Renal cortex interstitium (tissue), 15 donors: ENCODE measurements around the gene CREBBP. TPM values are rescaled to one million over a fixed set of nuclear protein-coding genes. Genes with fewer than 3 reads are reported as not detected.
"Not testable (repeated sequence)": the region's sequence is repeated elsewhere in the genome, so short reads cannot be mapped to it uniquely, and the experiment has no call there.

Experiments
- DNase-seq, 11 donors: peaks; one replicate each; pipeline ENCODE4 v3.0.0-alpha.2; 2013; ENCODE audit warnings: low read depth in 9 of 11, low spot score in 4 of 11; ENCODE audit errors: extremely low read depth in 1 of 11
- long read RNA-seq, 16 experiments: transcript quantifications; one replicate each; lab custom pipeline, GENCODE V29; 2026
- polyA plus RNA-seq, 3 donors: library from polyadenylated mRNA; unstranded; fragments of 120-200 nt; gene quantifications; one replicate each; pipeline ENCODE4 v1.2.1, GENCODE V29; 2013; ENCODE audit not compliant: insufficient read length in 3 of 3

The CREBBP gene
- polyA plus RNA-seq = 10 to 100 TPM; 74.6 to 85.9 (median 84.2) TPM
- long read RNA-seq, donor 1, partial matches to known transcripts = 5 of 11 reads
- long read RNA-seq, donor 1, other reads (novel, unspliced or antisense) = 0 of 11 reads
- long read RNA-seq, donor 2, partial matches to known transcripts = 18 of 23 reads
- long read RNA-seq, donor 2, other reads (novel, unspliced or antisense) = 0 of 23 reads
- long read RNA-seq, donor 3, transcript CREBBP-204 (3 exons, 548 nt) = major isoform, 10 of 22 reads
- long read RNA-seq, donor 3, partial matches to known transcripts = 10 of 22 reads
- long read RNA-seq, donor 3, other reads (novel, unspliced or antisense) = 0 of 22 reads
- long read RNA-seq, donor 4, transcript CREBBP-204 (3 exons, 548 nt) = major isoform, 5 of 28 reads
- long read RNA-seq, donor 4, partial matches to known transcripts = 22 of 28 reads
- long read RNA-seq, donor 4, other reads (novel, unspliced or antisense) = 0 of 28 reads
- long read RNA-seq, donor 5 = 0 reads
- long read RNA-seq, donor 6, transcript CREBBP-209 (3 exons, 922 nt) = minor isoform, 5 of 54 reads
- long read RNA-seq, donor 6, transcript CREBBP-204 (3 exons, 548 nt) = major isoform, 9 of 54 reads
- long read RNA-seq, donor 6, partial matches to known transcripts = 38 of 54 reads
- long read RNA-seq, donor 6, other reads (novel, unspliced or antisense) = 0 of 54 reads
- long read RNA-seq, donor 7, transcript CREBBP-204 (3 exons, 548 nt) = major isoform, 6 of 15 reads
- long read RNA-seq, donor 7, partial matches to known transcripts = 5 of 15 reads
- long read RNA-seq, donor 7, other reads (novel, unspliced or antisense) = 0 of 15 reads
- long read RNA-seq, donor 8 = 0 reads
- long read RNA-seq, donor 9, partial matches to known transcripts = 0 of 3 reads
- long read RNA-seq, donor 9, other reads (novel, unspliced or antisense) = 0 of 3 reads
- long read RNA-seq, donor 10, transcript CREBBP-204 (3 exons, 548 nt) = major isoform, 5 of 8 reads
- long read RNA-seq, donor 10, partial matches to known transcripts = 0 of 8 reads
- long read RNA-seq, donor 10, other reads (novel, unspliced or antisense) = 0 of 8 reads
- long read RNA-seq, donor 11, partial matches to known transcripts = 10 of 15 reads
- long read RNA-seq, donor 11, other reads (novel, unspliced or antisense) = 0 of 15 reads
- long read RNA-seq, donor 12, partial matches to known transcripts = 5 of 7 reads
- long read RNA-seq, donor 12, other reads (novel, unspliced or antisense) = 0 of 7 reads
- long read RNA-seq, donor 13 = 0 reads
- long read RNA-seq, donor 14, partial matches to known transcripts = 0 of 6 reads
- long read RNA-seq, donor 14, other reads (novel, unspliced or antisense) = 0 of 6 reads
- long read RNA-seq, donor 15, partial matches to known transcripts = 0 of 1 reads
- long read RNA-seq, donor 15, other reads (novel, unspliced or antisense) = 0 of 1 reads
- long read RNA-seq, donor 16, transcript CREBBP-209 (3 exons, 922 nt) = minor isoform, 7 of 117 reads
- long read RNA-seq, donor 16, transcript CREBBP-204 (3 exons, 548 nt) = major isoform, 12 of 117 reads
- long read RNA-seq, donor 16, partial matches to known transcripts = 98 of 117 reads
- long read RNA-seq, donor 16, other reads (novel, unspliced or antisense) = 0 of 117 reads

DNA sequence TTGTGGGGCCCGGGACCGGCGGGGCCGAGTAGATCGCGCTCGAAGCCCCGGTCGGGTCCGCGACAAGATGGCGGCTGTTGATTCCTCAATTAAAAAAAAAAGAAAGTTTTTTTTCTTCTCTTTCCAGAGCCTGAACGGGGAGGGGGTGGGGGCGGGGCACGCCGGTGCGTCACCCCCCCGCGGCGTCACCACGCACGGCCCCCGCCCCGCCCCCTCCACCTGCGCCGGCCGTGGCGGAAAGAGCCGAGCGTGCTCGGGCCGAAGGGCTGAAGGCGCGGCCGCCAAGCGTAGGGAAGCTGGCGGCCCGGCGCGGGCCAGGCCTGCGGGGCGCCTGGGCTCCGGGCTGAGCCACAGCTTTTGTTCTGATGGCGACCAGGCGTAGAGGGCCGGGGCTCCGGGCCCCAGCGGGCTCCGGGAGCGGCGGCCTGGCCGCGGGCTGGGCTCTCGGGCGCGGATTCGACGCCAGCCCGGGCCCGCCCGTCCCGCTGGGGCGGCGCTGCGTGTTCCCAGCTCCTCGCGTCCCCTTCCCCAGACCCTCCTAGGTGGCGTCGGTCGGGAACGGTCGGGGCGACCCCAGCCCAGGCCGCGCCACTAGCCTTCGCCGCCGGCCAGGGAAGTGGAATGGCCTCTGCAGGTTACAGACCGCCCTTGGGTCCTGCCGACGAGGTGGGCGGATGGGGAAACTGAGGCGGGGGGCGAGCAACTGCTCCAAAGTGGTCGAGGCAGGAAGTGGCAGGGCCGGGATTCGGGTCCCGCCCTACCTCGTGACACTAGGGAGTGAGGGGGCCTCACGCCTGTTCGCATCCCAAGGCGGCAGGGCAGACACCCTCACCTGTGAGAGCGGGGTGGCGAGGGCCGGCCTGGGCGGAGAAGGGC is at the start of gene CREBBP:
TSS of gene CREBBP (minus strand) at position 91 of the 876 bp plus-strand sequence. CDS start 797 bp downstream, outside the sequence.
- DNase-seq = peak; percentile 67 to 90 (median 87)

DNA sequence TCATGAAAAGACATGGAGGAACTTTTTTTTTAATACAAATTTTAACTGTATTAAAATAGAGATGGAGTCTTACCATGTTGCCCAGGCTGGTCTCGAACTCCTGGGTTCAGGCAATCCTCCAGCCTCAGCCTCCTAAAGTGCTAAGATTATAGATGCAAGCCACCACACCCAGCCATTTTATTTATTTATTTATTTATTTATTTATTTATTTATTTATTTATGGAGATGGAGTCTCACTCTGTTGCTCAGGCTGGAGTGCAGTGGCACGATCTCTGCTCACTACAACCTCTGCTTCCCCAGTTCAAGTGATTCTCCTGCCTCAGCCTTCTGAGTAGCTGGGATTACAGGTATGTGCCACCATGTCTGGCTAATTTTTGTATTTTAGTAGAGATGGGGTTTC is 46.6 kb upstream of the CREBBP start:
- not testable (repeated sequence) for DNase-seq

DNA sequence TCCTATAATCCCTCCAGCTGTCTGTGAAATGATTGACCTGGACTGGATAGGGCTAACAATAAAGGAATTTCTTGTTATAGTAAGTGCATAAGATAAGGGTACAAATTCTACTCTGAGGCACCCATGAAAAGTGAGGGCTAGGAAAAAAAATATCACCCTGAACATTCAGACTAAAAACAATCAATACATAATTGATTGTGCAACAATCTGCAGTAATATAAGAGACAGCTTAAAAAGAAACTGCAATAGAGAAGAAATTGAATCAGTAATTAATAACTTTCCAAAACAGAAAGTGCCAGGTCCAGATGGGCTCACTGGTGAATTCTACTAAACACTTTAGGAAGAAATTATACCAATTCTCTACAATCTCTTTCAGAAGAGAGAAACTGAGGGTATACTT is 44.2 kb upstream of the CREBBP start:
- no peak for DNase-seq

DNA sequence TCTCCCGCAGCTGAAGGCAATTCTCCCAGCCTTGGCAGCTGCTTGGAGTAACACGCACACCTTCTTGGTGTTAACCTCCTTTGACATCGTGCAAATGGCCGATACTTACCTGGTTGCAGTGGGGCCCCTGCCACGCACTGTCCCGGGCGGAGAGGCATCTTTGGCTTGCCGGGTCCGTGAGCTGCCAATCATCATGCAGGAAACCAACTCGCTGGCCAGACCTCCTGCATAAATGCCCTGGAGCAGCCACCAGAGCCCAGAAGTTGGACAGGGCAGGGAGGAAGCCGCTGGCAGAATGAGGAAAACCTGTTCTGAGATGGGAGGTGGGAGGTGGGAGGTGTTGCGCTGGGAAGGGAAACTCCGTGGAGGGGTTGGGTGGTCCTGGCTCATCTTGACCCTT is 41.7 kb upstream of the CREBBP start:
- DNase-seq = no peak

DNA sequence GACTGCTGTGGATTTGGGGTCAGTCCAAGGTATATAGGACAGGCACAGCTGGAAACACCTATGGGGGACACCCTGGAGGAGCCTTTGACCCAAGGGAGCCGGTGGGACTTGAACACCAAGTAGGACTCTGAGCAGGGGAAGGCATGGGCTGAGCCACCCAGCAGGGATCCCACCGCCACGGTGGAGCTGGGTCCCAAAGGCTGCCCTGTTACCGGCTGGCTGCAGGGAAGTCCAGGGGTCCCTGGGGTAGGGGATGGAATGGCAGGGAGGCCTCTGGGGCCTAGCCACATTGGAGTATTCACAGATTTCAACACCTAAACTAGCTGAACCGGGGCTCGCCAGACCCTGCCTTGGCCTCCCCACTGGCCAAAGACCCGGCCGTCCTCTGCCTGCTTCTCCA is 39.7 kb upstream of the CREBBP start:
- DNase-seq = no peak

DNA sequence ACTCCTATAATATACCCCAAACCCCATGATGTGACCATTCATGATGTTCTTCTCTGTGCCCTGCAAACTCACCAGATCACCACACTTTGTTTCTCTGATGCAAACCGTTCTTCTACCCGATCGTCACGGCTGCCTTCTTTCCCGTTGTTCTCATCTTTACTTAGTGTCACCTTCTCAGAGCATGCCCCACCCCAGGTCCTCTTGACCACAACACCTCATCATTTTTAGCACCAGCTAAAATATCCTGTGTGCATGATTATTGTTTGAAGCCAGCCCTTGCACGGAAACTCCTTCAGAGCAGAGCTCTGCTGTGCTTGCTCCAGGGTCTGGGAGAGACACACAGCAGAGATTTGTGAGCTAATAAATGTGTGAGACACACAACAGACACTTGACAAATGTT is 38.9 kb upstream of the CREBBP start:
- no peak for DNase-seq

DNA sequence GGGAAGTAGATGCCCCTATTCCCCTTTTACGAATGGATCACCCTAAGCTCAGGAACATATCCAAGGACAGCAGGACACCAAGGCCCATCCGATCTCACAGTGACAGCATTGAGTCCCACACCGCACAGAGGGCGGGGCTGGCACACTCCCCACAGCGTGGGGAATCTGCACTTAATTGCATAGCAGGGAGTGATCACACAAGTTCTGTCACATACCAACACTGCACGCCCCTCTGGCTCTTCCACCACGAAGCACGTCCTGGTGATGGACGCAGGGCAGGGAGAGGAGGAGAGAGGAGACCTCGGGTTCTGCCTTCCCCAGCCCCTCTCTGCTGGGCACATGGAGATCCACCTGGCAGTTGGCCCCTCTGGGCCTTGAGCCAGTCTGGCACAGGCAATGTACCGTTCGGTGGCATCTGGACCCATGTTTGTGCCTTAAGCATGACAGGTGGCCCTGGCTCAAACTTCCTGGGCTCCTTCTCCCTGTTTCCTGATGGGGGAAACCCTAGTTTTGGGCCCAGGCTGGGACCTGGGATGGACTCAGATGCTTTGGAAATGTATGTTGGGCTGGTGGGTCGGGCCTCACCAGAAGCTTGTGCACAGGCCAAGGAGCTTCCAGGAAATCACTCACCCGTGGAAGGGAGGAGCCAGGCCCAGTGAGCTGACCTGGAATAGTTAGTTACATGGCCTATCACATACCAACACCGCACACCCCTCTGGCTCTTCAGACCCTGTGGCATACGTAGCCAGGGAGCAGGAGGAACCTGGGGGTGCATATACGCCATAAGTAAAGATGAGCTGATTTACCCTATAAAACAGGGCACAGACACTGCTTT is 35.1 kb upstream of the CREBBP start:
- DNase-seq = no peak

DNA sequence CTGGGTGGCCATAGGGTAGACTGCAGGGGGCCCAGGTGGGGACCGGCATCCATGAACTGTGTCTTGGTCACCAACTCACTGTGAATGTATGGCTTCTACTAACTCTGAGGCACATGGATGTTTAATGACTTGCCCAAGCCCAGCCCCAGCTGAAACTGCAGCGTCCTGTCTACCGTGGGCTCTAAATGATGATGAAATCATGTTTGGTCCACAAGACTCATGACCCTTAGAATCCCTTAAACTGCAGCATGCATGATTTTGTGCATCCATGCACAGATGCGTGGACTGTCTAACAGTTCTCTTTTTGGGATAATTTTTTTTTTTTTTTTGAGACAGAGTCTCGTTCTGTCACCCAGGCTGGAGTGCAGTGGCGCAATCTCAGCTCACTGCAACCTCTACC is 32.4 kb upstream of the CREBBP start:
- DNase-seq = no peak

DNA sequence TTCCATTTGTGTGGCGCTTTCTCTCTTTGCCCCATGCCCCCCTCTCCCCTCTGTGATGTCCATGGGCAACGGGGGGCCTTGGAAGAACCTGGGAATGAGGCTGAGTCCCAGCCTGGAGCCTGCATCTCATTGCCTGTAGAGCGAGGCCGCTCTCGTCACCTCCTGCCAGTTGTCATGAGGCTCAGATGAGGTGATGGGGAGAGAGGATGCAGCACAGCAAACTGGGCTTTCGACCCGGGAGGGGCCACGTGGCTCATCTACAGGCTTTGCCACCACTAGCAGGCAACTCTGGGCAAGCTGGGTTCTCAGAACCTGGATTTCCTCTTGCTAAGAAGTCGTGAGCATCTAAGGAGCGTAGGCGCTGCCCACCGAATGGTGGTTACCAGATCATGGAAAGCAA is 31.9 kb upstream of the CREBBP start:
- no peak for DNase-seq

DNA sequence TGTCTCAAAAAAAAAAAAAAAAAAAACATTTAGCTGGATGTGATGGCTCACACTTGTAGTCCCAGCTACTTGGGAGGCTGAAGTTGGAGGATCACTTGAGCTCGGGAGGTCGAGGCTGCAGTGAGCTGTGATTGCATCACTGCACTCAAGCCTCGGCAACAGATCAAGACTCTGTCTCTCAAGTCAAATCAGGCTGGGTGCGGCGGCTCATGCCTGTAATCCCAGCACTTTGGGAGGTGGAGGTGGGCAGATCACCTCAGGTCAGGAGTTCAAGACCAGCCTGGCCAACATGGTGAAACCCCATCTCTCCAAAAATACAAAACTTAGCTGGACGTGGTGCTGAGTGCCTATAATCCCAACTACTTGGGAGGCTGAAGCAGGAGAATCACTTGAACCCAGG is 31.2 kb upstream of the CREBBP start:
- not testable (repeated sequence) for DNase-seq

DNA sequence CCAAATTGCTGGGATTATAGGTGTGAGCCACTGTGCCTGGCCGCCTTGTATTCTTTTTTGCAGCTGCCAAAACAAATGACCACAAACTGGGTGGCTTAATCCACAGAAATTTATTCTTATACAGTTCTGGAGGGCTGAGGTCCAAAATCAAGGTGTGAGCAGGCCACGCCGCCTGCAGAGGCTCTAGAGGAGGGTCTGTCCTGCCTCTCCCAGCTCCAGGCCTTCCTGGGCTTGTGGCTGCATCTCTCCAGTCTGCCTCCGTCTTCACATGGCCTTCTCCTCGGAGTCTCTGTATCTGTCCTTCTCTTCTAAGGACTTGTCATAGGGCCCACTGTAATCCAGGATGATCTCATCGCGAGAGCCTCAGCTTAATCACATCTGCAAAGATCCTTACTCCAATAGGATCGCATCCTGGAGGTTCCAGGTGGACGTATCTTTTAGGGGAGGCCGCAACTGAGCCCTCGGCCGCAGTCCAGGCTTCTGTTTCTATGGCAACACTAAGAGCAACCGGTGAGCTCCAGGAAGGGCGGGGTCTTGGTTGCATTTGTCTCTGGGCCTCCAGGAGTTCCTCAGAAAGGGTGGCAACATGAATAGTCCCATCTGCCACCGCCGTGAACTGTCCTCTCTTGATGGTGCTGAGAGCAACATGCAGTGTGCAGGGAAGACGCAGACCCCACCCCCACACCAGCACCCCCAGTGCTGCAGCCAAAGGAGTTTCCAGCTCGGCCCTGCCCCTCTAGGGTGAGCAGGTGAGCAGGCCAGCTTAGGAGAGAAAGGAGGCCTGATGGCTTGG is 29.5 kb upstream of the CREBBP start:
- DNase-seq = no peak

DNA sequence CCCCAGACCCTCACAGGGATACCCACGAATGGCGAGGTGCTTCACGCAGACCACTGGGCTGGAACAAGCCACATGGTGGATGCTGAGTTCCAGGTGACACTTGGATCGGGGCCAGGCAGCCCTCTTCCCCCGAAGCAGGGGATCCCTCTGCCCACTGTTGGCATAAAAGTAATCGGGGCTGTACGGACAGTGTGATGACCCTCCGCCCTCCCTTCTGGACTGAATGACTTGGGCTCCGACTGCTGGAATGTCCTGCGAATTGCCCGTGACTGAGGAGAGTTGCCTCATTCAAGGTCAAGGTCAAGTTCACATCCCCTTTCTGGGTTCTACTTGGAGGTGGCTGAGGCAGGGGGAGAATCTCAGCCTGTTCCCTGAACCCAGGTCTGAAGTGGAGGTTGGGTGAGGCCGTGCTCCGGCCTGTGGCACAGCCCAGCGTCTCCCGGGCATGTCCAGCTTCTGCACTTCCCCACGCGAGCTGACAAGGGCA is 28.5 kb upstream of the CREBBP start:
- DNase-seq = peak in 1 of 11 donors; percentile 1

DNA sequence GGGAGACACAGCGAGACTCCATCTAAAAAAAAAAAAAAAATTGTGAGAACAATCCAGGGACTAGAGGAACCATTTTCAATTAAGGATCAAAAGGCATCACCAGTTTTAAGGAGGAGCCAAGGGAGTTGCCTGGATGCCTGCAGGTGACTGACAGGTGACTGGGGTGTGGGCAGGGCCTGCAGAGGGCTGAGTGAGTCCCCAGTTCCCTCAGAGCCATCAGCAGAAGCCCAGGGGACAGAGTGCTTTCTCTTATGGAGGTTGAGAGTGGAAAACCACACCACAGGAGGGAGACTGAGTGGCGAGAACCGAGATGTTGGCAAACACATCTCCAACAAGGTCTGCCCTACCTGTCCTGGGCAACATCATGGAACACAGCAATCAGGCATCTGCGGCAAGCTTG is 27.1 kb upstream of the CREBBP start:
- no peak for DNase-seq

DNA sequence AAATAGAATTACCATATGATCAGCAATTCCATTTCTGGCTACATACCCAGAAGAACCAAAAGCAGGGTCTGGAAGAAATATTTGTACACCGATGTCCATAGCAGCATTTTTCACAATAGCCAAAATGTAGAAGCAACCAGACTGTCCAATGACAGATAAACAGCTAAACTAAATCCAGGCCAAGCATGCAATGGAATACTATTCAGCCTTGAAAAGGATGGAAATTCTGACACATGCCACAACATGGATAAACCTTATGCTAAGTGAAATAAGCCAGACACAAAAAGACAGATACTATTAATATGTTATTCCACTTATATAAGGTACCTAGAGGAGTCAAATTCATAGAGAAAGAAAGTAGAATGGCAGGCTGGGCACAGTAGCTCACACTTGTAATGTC is 25.9 kb upstream of the CREBBP start:
- no peak for DNase-seq

DNA sequence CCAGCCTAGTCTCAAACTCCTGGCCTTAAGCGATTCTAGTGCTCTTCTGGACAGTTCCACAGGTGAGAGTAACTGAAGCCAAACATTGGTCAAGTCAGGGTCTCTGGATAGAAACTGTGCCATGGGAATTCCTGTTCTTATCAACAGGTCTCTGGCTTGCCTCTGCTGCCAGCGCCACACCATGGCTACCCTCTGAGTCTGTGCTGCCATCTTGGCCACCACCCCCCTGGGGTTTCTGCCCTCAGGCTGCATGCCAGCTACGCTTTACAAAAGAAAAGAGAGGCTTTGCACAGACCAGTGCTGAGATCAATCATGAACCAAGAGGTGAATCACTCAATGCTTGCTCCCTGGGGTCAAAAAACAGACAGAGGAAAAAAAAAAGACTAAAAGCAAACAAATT is 24.4 kb upstream of the CREBBP start:
- no peak for DNase-seq

DNA sequence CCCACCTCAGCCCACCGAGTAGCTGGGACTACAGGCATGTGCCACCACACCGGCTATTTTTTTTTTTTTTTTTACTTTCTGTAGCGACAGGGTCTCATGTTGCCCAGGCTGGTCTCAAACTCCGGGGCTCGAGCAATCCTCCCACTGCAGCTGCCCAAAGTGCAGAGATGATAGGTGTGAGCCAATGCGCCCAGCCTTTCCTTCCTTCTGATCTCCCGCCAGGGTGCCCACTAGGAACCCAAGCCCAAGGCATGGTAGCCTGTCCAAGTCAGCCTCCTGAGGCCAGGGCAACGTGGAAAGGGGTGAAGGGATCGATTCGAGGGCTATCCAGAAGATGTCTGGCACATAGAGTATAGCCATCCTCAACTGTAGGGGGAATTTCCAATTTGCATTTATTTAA is 9.6 kb upstream of the CREBBP start:
- DNase-seq = no peak
